CD4-positive, alpha-beta T cell (primary cell): Measurements from ENCODE around the gene CPLX3. TPM values are rescaled to one million over a fixed set of nuclear protein-coding genes. Genes with fewer than 3 reads are reported as not detected.

ENCODE experiments used
- ATAC-seq: fragments of 200-7000 bp; cut with Tn5 transposase; one replicate; pipeline ENCODE4 v1.10.0; 2022; ENCODE audit warnings: mild to moderate bottlenecking; ENCODE audit not compliant: poor library complexity
- CTCF ChIA-PET: fragments of 350-600 bp; sonication (Branson Sonifier 250); formaldehyde crosslinking; loops from one replicate; lab custom pipeline; 2021; ENCODE audit warnings: antibody characterized with exemption, inconsistent platforms; lab: Charles Lee
- POLR2A ChIA-PET: fragments of 350-600 bp; sonication (Branson Sonifier 250); formaldehyde crosslinking; loops from one replicate; lab custom pipeline; 2021; ENCODE audit warnings: antibody characterized with exemption, inconsistent platforms; lab: Charles Lee
- DNase-seq, 14 experiments: peaks; one replicate each; pipeline ENCODE4 v3.0.0-alpha.2; 2013 to 2020; ENCODE audit warnings: mixed read lengths in 2 of 14
- H3K27ac ChIP-seq, 2 donors: one replicate each; pipeline versions ENCODE4 v1.5.1 to v1.7.0; 2013; ENCODE audit warnings: low read length in 2 of 2, low read depth in 1 of 2, mild to moderate bottlenecking in 1 of 2
- H3K27me3 ChIP-seq, 2 experiments: 1 replicate in 1 of 2; 2 replicates in 1 of 2; pipeline versions ENCODE4 v1.6.1 to v1.7.0; 2013; ENCODE audit warnings: low read length in 2 of 2, control low read depth in 1 of 2, mild to moderate bottlenecking in 1 of 2, moderate library complexity in 1 of 2; ENCODE audit not compliant: insufficient read depth in 2 of 2, control insufficient read depth in 1 of 2
- H3K36me3 ChIP-seq: one replicate; pipeline ENCODE4 v1.6.1; 2013; ENCODE audit warnings: low read length, control low read depth; ENCODE audit not compliant: insufficient read depth
- H3K4me1 ChIP-seq: one replicate; pipeline ENCODE4 v1.6.1; 2013; ENCODE audit warnings: low read length, control low read depth; ENCODE audit not compliant: insufficient read depth
- H3K4me3 ChIP-seq: one replicate; pipeline ENCODE4 v1.5.1; 2013; ENCODE audit warnings: mild to moderate bottlenecking, low read length, moderate library complexity
- H3K9me3 ChIP-seq, 2 experiments: 1 replicate in 1 of 2; 2 replicates in 1 of 2; pipeline versions ENCODE4 v1.6.1 to v1.7.0; 2013; ENCODE audit warnings: low read length in 2 of 2, mild to moderate bottlenecking in 2 of 2, control low read depth in 1 of 2, moderate library complexity in 1 of 2; ENCODE audit not compliant: control insufficient read depth in 1 of 2, insufficient read depth in 1 of 2
- H3K27ac Mint-ChIP-seq: one replicate; pipeline ENCODE4 v1.8.0; 2020; ENCODE audit warnings: mixed read lengths
- H3K27me3 Mint-ChIP-seq: one replicate; pipeline ENCODE4 v1.8.0; 2021; ENCODE audit warnings: mixed read lengths
- H3K36me3 Mint-ChIP-seq: one replicate; pipeline ENCODE4 v1.8.0; 2021; ENCODE audit warnings: low read depth, mixed read lengths
- H3K4me1 Mint-ChIP-seq: one replicate; pipeline ENCODE4 v1.8.0; 2021; ENCODE audit warnings: low read depth, mixed read lengths
- H3K4me3 Mint-ChIP-seq: one replicate; pipeline ENCODE4 v1.8.0; 2020; ENCODE audit warnings: mild to moderate bottlenecking, mixed read lengths
- H3K9me3 Mint-ChIP-seq: one replicate; pipeline ENCODE4 v1.8.0; 2020; ENCODE audit warnings: mixed read lengths
- intact Hi-C, 2 experiments: fragments of 100-400 bp; cut with DNase I in 1 of 2; cut with micrococcal nuclease in 1 of 2; formaldehyde crosslinking; loops; one replicate each; pipeline versions ENCODE4 v1.15.1 to v1.9.0; 2023 to 2025; cut with DNase I, micrococcal nuclease
- total RNA-seq, 174 experiments: library from RNA in 2 of 174; stranded (reverse) in 2 of 174; gene quantifications; one replicate each; pipeline ENCODE4 v1.2.3 and lab custom pipeline; 2021 to 2026
- TF ChIP-seq, protein P1 (sequence below): fragments of 200-600 bp; IDR thresholded peaks from one replicate; pipeline ENCODE4 v1.8.0; 2022; ENCODE audit warnings: antibody characterized with exemption, mild to moderate bottlenecking

Gene CPLX3
- total RNA-seq, 2 experiments from 2014 or later, result 0.16 to 0.53 TPM

DNA sequence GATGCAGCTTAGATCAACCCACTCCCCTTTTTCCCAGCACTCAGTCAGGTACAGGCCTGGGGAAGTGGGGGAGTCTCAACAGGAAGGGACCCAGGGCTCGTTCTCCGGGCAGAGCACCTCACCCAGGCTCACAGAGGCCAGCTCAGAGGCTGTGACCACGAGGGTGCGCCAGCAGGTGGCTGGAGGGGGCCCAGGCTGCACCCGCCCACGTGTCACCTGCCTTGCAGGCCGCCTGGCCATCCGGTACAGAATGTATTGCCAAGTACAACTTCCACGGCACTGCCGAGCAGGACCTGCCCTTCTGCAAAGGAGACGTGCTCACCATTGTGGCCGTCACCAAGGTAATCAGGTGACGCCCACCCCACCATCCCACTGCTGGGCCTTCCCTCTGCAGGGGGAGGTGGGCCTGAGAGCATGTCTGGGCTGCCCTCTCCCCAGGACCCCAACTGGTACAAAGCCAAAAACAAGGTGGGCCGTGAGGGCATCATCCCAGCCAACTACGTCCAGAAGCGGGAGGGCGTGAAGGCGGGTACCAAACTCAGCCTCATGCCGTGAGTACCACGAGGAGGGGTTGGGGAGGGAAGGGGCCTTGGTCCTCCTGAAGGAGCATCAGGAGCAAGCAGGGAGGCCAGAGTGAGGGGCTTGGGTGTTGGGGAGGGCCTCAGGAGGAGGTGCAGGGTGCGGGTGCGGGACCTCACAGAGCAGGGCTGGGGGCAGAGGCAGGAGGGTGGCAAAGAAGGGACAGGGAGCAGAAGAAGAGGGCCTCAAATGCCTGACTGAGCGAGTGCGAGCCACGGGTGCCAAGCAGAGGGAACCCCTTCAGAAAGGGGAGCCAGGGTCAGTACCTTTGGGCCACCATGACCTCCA, 27.8 kb upstream of the CPLX3 start:
- Mint-ChIP-seq H3K9me3 (no peaks in the 10 kb centered on the region), H3K36me3 (peaks cover 77% of the 10 kb centered on the region), H3K27ac (peak overlapping the region; percentile 93), H3K4me1 (peaks cover 61% of the 10 kb centered on the region), H3K4me3 (peak overlapping the region; percentile 65), H3K27me3 (no peaks in the 10 kb centered on the region)
- Histone ChIP-seq H3K36me3 (peaks cover 71% of the 10 kb centered on the region), H3K9me3 (no peaks in the 10 kb centered on the region), H3K27me3 (no peaks in the 10 kb centered on the region), H3K4me3 (no peak overlapping the region), H3K4me1 (peaks cover 72% of the 10 kb centered on the region), H3K27ac (peak overlapping the region; percentile 85 to 90)
- TF ChIP-seq, protein P1, sequence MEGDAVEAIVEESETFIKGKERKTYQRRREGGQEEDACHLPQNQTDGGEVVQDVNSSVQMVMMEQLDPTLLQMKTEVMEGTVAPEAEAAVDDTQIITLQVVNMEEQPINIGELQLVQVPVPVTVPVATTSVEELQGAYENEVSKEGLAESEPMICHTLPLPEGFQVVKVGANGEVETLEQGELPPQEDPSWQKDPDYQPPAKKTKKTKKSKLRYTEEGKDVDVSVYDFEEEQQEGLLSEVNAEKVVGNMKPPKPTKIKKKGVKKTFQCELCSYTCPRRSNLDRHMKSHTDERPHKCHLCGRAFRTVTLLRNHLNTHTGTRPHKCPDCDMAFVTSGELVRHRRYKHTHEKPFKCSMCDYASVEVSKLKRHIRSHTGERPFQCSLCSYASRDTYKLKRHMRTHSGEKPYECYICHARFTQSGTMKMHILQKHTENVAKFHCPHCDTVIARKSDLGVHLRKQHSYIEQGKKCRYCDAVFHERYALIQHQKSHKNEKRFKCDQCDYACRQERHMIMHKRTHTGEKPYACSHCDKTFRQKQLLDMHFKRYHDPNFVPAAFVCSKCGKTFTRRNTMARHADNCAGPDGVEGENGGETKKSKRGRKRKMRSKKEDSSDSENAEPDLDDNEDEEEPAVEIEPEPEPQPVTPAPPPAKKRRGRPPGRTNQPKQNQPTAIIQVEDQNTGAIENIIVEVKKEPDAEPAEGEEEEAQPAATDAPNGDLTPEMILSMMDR, result no peak
- no peak for DNase-seq
- ATAC-seq, result no peak
- ChIA-PET POLR2A (interaction anchor here (33.5 kb wide), 1 partner anchor 19 kb away, joined by 925 read pairs; the partner anchor contains the start of gene CSK), CTCF (interaction anchor here (1.5 to 14.8 kb wide), 5 partner anchors 8 to 151 kb away, joined by 5 to 353 read pairs (median 34); partner anchors contain the start of gene CSK)
- intact Hi-C loops, result loop anchor here in 1 of 2 experiments (5.0 kb wide), 1 partner anchor 154 kb away; no protein-coding TSS in a partner anchor

DNA sequence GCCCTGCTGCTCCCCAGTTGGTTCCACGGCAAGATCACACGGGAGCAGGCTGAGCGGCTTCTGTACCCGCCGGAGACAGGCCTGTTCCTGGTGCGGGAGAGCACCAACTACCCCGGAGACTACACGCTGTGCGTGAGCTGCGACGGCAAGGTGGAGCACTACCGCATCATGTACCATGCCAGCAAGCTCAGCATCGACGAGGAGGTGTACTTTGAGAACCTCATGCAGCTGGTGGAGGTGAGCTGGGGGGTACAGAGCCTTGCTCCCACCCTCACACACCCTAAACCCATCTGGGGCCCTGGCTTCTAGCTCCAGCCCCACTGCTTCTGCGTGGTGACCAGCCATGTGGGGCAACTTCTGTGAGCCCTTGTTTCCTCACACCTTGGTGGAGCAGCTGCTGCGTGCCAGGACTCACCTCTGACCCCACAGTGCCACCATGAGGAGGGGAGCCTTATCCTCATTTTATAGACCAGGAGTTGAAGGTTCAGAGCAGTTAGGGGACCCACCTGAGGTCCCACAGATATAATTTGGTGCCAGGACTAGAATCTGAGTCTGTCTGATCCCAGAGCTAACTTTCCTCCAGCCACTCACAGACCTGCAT, 27.1 kb upstream of the CPLX3 start:
- Mint-ChIP-seq H3K27ac (peak overlapping the region; percentile 93), H3K9me3 (no peaks in the 10 kb centered on the region), H3K36me3 (peaks cover 84% of the 10 kb centered on the region), H3K4me1 (peaks cover 57% of the 10 kb centered on the region), H3K4me3 (no peak overlapping the region), H3K27me3 (no peaks in the 10 kb centered on the region)
- Histone ChIP-seq H3K27me3 (no peaks in the 10 kb centered on the region), H3K4me3 (no peak overlapping the region), H3K27ac (peak overlapping the region; percentile 85 to 90), H3K36me3 (peaks cover 75% of the 10 kb centered on the region), H3K9me3 (no peaks in the 10 kb centered on the region), H3K4me1 (peaks cover 66% of the 10 kb centered on the region)
- ChIA-PET POLR2A (interaction anchor here (33.5 kb wide), 1 partner anchor 20 kb away, joined by 925 read pairs; the partner anchor contains the start of gene CSK), CTCF (interaction anchor here (0.7 to 14.8 kb wide), 7 partner anchors 9 to 153 kb away, joined by 3 to 353 read pairs (median 8); partner anchors contain the start of gene CSK)
- intact Hi-C loops, result loop anchor here in 1 of 2 experiments (5.0 kb wide), 1 partner anchor 153 kb away; no protein-coding TSS in a partner anchor
- DNase-seq (peak in 4 of 14 experiments; percentile 36 to 68 (median 54)), ATAC-seq (no peak)
- TF ChIP-seq, protein P1, result no peak

DNA sequence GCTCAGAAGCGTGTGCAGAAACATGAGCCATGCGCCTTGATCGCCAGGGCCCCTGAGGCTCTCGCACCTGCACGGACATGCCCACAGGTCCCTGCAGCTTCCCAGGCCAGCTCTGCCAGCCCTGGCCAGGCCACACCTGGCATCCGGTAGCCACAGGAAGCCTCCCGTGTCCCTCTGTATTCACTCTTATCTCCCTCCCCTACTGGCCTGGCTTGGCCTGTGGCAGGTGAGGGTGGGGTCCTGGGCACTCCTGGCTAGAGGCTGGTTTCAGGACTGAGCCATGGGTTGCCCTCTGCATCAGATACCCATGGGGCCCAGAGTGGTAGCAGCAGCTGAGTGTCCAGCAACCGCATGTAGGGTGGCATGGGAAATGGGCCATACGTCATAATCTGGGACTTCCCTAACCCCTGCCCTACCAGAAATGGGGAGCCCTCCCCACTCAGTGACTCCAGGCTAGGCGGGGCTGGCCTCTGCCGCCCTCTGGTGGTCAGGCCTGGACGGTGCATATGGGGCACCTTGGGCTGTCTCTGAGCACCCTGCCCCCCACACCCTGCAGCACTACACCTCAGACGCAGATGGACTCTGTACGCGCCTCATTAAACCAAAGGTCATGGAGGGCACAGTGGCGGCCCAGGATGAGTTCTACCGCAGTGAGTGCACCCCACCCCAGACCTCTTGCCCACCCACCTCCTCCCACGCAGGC, 26.4 kb upstream of the CPLX3 start:
- Mint-ChIP-seq H3K4me3 (peak overlapping the region; percentile 34), H3K27ac (peak overlapping the region; percentile 93), H3K9me3 (no peaks in the 10 kb centered on the region), H3K36me3 (peaks cover 80% of the 10 kb centered on the region), H3K27me3 (no peaks in the 10 kb centered on the region), H3K4me1 (peaks cover 50% of the 10 kb centered on the region)
- no peak overlapping the region for H3K4me3 ChIP-seq
- POLR2A ChIA-PET, result interaction anchor here (33.5 kb wide), 1 partner anchor 21 kb away, joined by 925 read pairs; the partner anchor contains the start of gene CSK
- TF ChIP-seq, protein P1, result peak; percentile 94
- DNase-seq, result peak; percentile 78 to 94 (median 87)
- peaks cover 60% of the 10 kb centered on the region for H3K4me1 ChIP-seq
- peaks cover 69% of the 10 kb centered on the region for H3K36me3 ChIP-seq
- H3K9me3 ChIP-seq, result no peaks in the 10 kb centered on the region
- H3K27me3 ChIP-seq, result no peaks in the 10 kb centered on the region
- peak; percentile 94 for ATAC-seq
- CTCF ChIA-PET, result interaction anchor here (0.7 to 14.8 kb wide), 7 partner anchors 9 to 154 kb away, joined by 3 to 353 read pairs (median 8); partner anchors contain the start of gene CSK
- intact Hi-C loops, result loop anchor here (1.0 to 5.0 kb wide), 5 partner anchors 19 to 165 kb away; no protein-coding TSS in a partner anchor
- H3K27ac ChIP-seq, result peak overlapping the region; percentile 85 to 90
